Measurements from ENCODE around the gene ZNF385B. TPM values are rescaled to one million over a fixed set of nuclear protein-coding genes. Genes with fewer than 3 reads are reported as not detected.
A peak's percentile ranks its signal among the peaks of the same experiment; 100 is the strongest.

ZNF385B gene
- total RNA-seq, 1 experiment from 2014 or later, result 3.2 TPM

- DNase-seq (ENCODE audit: low read depth), result no peak
These were observed 414.8 kb downstream of the ZNF385B start for GRCh38 chr2:179446476-179447141.

DNA sequence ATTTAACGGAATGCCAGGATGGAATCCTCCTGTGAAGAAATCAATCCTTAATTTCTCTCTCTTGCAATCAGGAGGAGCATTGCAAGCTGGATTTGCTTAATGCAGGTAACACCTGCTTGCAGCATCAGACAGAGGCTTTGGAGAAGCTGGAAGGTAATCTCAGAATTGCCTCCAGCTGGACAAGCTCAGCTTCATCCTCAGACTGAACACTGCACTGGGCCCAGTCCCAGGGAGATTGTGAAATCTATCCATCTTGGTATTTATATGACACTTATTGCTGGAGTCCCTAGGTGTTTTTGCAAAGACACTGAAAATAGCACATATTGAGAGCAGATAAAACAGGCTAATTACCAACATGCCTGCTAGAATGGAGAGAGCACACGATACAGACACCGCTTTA lies 417.4 kb downstream of the ZNF385B start:
- no peak for DNase-seq (ENCODE audit: low read depth)

- no peak for DNase-seq (ENCODE audit: low read depth)
These were observed 418.2 kb downstream of the ZNF385B start for GRCh38 chr2:179443180-179443579.

GRCh38 chr2:179442206-179442605 lies 419.2 kb downstream of the ZNF385B start:
- DNase-seq (ENCODE audit: low read depth), result no peak

DNA sequence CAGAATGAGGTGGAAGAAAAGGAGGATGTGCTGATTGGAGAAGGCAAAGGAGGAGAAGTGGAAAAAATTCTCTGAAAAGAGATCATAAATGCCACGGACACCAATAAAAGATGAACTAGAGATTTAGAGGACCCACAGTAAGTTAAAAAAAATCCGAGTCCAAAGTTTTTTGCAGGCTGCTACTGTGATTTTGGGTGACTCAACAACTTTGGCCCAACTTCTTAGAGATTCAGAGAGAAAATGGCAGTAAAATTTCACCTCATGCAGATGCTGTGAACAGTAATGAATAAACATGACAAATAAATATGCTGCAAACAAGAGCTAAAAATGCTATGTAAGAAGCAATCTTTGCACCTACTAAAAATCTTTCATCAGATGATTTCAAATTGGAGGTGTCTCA lies 419.9 kb downstream of the ZNF385B start:
- DNase-seq (ENCODE audit: low read depth), result no peak

DNA sequence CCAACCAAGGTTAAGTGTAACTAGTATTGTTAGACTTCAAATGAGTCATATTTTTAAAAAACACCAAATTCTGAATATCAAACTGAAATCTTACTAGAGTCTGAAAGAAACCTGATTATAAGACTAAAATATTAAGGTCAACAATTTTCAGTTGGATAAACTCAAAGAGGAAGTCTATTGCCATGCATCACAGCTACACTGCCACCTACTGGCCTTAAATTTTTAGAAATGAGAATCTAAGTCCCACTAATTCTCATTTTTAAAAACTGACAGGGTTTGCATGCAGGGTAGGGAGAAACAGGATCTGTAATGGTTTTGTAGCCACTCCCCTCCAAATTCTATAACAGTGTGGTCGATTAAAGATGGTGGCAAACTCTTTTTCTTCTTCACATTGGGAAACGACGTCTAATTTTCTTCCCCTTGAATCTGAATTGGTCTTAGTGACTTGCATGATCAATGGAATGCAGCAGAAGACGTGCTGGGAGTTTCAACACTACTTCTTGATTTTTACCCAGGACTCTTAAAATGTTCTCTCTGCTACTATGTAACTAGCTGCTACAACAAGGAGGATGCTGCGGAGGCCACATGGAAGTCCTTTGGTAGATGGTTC lies 420.7 kb downstream of the ZNF385B start:
- peak; percentile 27 for DNase-seq (ENCODE audit: low read depth)

GRCh38 chr2:179438654-179439053 lies 422.8 kb downstream of the ZNF385B start:
- DNase-seq (ENCODE audit: low read depth), result no peak

DNA sequence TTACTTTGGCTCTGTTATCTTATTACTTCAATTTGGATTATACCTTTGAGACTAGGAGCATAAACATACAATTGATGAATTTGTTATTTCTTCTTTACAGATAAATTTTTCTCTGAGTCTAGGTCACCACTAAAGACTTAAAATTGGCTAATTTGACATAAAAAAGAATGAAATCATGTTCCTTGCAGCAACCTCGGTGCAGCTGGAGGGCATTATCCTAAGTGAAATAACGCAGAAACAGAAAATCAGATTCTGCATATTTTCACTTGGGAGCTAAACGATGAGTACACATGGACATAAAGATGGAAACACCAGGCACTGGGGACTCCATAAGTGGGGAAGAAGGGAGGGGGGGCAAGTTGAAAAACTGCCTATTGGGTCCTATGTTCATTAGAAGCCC lies 424.0 kb downstream of the ZNF385B start:
- no peak for DNase-seq (ENCODE audit: low read depth)

- no peak for DNase-seq (ENCODE audit: low read depth)
These were observed 425.8 kb downstream of the ZNF385B start for GRCh38 chr2:179435566-179435965.

GRCh38 chr2:179435000-179435399 lies 426.4 kb downstream of the ZNF385B start:
- DNase-seq (ENCODE audit: low read depth), result no peak

DNA sequence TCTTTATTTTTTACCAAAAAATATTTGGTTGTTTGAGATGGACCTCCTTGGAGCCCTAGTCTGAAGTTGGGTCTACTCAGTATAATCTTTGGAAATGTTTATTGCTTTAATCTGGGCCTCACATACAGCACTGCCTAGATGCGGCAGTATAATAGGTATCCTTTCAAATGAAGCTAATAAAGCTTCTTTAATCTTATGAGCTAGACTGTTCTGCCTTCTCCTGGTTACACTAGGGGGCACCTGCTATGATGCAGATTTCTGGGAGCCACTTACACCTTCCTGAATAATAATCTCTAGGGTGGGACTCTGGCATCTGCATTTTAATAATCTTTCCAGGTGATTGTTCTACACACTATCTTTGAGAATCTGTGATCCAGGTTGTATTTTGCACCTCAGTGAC lies 427.1 kb downstream of the ZNF385B start:
- no peak for DNase-seq (ENCODE audit: low read depth)

GRCh38 chr2:179432751-179433150 lies 428.7 kb downstream of the ZNF385B start:
- no peak for DNase-seq (ENCODE audit: low read depth)

GRCh38 chr2:179429597-179429996 lies 431.8 kb downstream of the ZNF385B start:
- no peak for DNase-seq (ENCODE audit: low read depth)

DNA sequence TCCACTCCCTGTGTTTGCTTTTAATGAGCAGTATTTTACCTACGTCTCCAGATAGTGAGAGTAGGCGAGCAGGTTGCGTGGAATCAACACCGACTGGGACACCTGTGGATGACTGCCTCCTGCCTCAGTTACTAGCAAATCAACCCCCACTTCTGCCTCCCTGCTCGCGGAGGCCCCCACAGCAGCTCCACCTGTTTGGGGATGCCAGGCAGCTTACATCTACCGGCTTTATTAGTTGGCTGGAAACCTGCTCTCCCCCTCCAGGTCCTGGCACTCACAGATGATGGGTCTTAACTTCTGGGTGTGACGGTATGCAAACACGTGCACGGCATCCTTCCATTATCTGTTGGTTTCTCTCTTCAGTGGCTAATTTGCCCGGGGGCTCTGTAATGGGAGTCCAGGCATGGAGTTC lies 432.3 kb downstream of the ZNF385B start:
- no peak for DNase-seq (ENCODE audit: low read depth)

DNA sequence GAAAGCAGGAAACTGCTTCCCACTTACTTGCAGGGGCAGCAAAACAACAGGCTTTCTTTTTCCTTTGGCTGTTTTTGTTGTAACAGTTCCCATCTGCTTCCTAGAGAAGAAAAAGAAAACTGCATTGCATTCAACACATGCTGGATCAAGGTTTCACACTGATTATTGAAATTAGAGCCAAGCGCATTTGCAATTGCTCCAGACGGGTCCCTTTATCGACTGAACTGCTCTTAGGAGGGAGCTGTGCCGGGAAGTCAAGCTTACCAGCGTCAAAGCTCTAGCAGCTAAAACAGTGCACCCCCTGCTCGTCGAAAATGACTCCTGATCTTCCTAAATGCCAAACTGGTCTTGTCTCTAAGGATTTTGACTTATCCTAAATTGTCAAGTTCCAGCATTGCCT lies 432.8 kb downstream of the ZNF385B start:
- DNase-seq (ENCODE audit: low read depth), result no peak

GRCh38 chr2:179427065-179427464 lies 434.3 kb downstream of the ZNF385B start:
- no peak for DNase-seq (ENCODE audit: low read depth)

- DNase-seq (ENCODE audit: low read depth), result no peak
These were observed 436.8 kb downstream of the ZNF385B start for GRCh38 chr2:179424571-179424970.

GRCh38 chr2:179422037-179422643 lies 439.3 kb downstream of the ZNF385B start:
- DNase-seq (ENCODE audit: low read depth), result peak; percentile 47

GRCh38 chr2:179417436-179417949 lies 443.9 kb downstream of the ZNF385B start:
- DNase-seq (ENCODE audit: low read depth), result no peak

DNA sequence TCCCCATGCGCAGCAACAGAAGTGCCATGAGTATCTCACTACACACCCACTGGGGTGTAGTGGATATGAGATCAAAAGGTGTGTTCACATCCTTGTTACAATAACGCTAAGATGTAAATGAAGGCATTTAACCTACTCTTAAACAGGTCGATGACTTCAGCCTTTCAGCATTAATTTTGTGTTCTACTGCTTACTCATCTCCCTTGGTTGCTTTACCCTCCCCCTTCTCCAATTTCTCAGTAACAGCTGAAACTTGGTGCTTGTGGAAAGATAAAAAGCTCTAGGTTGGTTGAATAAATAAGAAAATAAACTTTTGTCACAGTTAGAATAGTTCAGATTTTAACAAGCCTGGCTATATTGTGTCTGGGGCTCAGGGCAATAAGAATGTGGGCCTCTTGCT lies 449.3 kb downstream of the ZNF385B start:
- DNase-seq (ENCODE audit: low read depth), result no peak

- DNase-seq (ENCODE audit: low read depth), result peak; percentile 38
These were observed 450.7 kb downstream of the ZNF385B start for GRCh38 chr2:179410552-179411356.

DNA sequence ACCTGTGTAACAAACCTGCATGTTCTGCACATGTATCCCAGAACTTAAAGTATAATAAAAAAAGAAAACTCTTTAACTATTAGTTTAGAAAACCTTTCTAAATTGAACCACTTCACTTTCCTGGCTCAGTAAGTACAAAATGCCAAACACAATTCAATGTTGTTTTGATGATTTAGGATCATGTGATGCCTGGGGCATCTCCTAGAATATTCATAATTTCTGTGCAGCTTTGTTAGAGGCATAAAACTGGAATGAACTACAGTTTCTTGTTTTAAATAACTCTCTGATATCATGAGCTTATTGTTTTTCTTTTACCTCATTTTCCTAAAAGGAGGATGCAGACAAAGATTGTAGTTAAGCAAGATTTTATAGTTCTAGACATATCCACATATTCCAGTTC lies 457.8 kb downstream of the ZNF385B start:
- DNase-seq (ENCODE audit: low read depth), result no peak

Data from HT1080 (cell line).